HepG2 (cell line): ENCODE results near the gene AP5B1. TPM values are rescaled to one million over a fixed set of nuclear protein-coding genes. Genes with fewer than 3 reads are reported as not detected.

Experiments used
- AHR ChIP-seq: IDR thresholded peaks from 2 replicates; pipeline ENCODE4 v1.6.1; 2018; ENCODE audit warnings: missing genetic modification reagents, missing compliant biosample characterization
- ARNT2 ChIP-seq: sonication (generic); formaldehyde crosslinking; IDR thresholded peaks from 2 replicates; pipeline ENCODE4 v1.8.0; 2022; ENCODE audit warnings: mild to moderate bottlenecking, low read depth, missing genetic modification reagents, moderate library complexity
- HDAC1 ChIP-seq: sonication (generic); formaldehyde crosslinking; IDR thresholded peaks from 2 replicates; pipeline ENCODE4 v1.5.1; 2020; ENCODE audit warnings: mild to moderate bottlenecking, missing genetic modification reagents
- KDM4B ChIP-seq: sonication (generic); formaldehyde crosslinking; IDR thresholded peaks from 2 replicates; pipeline ENCODE4 v1.4.0; 2020; ENCODE audit warnings: missing genetic modification reagents
- MTA1 ChIP-seq: sonication (generic); formaldehyde crosslinking; IDR thresholded peaks from 2 replicates; pipeline ENCODE4 v1.4.0; 2020; ENCODE audit warnings: missing genetic modification reagents, mild to moderate bottlenecking, borderline replicate concordance
- MYC ChIP-seq: sonication (generic); formaldehyde crosslinking; IDR thresholded peaks from 2 replicates; pipeline ENCODE4 v1.9.0; 2021; ENCODE audit warnings: missing genetic modification reagents, borderline replicate concordance
- NKX3-1 ChIP-seq: sonication (generic); formaldehyde crosslinking; IDR thresholded peaks from 2 replicates; pipeline ENCODE4 v1.5.0; 2020; ENCODE audit warnings: missing genetic modification reagents
- POLR2A ChIP-seq, 2 experiments: IDR thresholded peaks; 2 replicates each; pipeline ENCODE4 v1.6.1; 2011; ENCODE audit warnings: low read depth in 2 of 2, low read length in 2 of 2, mild to moderate bottlenecking in 1 of 2, moderate library complexity in 1 of 2; ENCODE audit not compliant: insufficient read depth in 1 of 2
- SMC3 ChIP-seq: IDR thresholded peaks from 2 replicates; pipeline ENCODE4 v1.6.1; 2011; ENCODE audit warnings: low read length, improper control_type of control experiment
- TBP ChIP-seq: sonication (generic); formaldehyde crosslinking; IDR thresholded peaks from 2 replicates; pipeline ENCODE4 v1.5.0; 2020; ENCODE audit warnings: missing genetic modification reagents
- ZFP1 ChIP-seq: IDR thresholded peaks from 2 replicates; pipeline ENCODE4 v1.6.1; 2016
- ZNF629 ChIP-seq: sonication (generic); formaldehyde crosslinking; conservative IDR thresholded peaks from 2 replicates; pipeline ENCODE4 v1.5.0; 2020; ENCODE audit warnings: missing genetic modification reagents
- polyA plus RNA-seq, 8 experiments: library from polyadenylated mRNA; depleted of rRNA in 3 of 8; stranded (reverse) in 7 of 8; unstranded in 1 of 8; fragments of >200 nt; fragmentation: Illumina TruSeq in 4 of 8; extraction: Trizol in 4 of 8; gene quantifications; 2 replicates each; pipeline versions ENCODE4 v1.2.1 to v1.2.3, GENCODE V29; 2011 to 2016; ENCODE audit warnings: low read depth in 4 of 8, missing spikeins in 1 of 8, mixed read lengths in 1 of 8; ENCODE audit not compliant: insufficient read depth in 1 of 8
- total RNA-seq, 5 experiments: library from RNA; depleted of rRNA; stranded (reverse); fragments of >200 nt; fragmentation: Illumina TruSeq; extraction: Trizol; gene quantifications; 2 replicates each; pipeline ENCODE4 v1.2.3, GENCODE V29; 2016; ENCODE audit warnings: low read depth in 1 of 5
- TF ChIP-seq, protein P1 (sequence below): IDR thresholded peaks from 2 replicates; pipeline ENCODE4 v1.6.1; 2016; ENCODE audit warnings: mild to moderate bottlenecking
- TF ChIP-seq, protein P2 (sequence below): sonication (generic); formaldehyde crosslinking; IDR thresholded peaks from one replicate; pipeline ENCODE4 v1.5.1; 2020; ENCODE audit warnings: mild to moderate bottlenecking, missing genetic modification reagents; ENCODE audit errors: not compliant biosample characterization
- TF ChIP-seq, protein P3 (sequence below): sonication (generic); formaldehyde crosslinking; IDR thresholded peaks from 2 replicates; pipeline ENCODE4 v1.5.1; 2020; ENCODE audit warnings: missing genetic modification reagents, mild to moderate bottlenecking, borderline replicate concordance
- TF ChIP-seq, protein P4 (sequence below): sonication (generic); formaldehyde crosslinking; IDR thresholded peaks from 2 replicates; pipeline ENCODE4 v1.5.0; 2020; ENCODE audit warnings: missing genetic modification reagents

Gene AP5B1
- total and polyA plus RNA-seq, 2 of the 13 experiments (the other 11 are each of a cell fraction or from before 2014, with no cell fraction given), result 1.7 to 4.4 TPM

DNA sequence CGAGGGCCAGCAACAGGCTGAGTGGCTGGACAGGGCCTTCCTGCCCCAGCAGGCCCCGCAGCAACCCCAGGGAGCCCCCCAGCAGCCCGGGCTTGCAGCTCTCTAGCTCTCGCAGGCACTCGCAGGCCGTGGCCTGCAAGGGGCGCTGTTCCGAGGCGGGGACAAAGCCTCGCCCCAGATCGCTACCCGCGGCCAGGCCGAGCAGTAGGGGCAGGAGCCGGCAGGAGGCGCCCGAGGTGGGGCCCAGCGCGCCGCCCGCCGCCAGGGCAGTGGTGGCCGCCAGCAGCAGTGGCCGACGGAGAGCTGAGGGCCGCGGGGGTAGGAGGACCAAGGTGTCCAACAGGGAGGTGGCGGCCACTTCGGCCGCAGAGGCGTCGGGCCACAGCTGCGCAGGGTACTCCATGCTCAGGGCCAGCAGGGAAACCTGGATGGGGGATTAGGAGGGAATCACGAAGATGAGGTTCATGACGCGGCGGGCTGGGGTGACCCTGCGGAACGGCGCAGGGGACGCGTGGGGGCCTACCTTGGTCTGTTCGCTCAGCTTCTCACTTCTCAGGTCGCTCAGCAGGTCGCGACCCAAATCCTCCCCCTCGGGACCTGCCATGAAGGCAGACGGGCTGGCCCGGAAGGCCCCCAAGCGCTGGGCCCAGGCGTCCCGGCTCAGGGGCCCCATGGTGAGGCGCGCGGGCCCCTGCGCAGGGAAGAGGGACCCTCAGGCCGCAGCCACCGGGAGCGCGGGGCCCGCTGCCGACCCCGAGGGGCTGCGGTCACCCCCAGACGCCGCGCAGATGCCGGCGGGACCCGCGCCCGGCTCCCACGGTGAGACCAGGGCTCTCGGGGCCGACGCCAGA lies 632 bp downstream of the AP5B1 start (continued):
- TF ChIP-seq, protein P1, sequence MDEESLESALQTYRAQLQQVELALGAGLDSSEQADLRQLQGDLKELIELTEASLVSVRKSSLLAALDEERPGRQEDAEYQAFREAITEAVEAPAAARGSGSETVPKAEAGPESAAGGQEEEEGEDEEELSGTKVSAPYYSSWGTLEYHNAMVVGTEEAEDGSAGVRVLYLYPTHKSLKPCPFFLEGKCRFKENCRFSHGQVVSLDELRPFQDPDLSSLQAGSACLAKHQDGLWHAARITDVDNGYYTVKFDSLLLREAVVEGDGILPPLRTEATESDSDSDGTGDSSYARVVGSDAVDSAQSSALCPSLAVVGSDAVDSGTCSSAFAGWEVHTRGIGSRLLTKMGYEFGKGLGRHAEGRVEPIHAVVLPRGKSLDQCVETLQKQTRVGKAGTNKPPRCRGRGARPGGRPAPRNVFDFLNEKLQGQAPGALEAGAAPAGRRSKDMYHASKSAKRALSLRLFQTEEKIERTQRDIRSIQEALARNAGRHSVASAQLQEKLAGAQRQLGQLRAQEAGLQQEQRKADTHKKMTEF (CRISPR knock-in tag), result peak; percentile 63; the same call in 1 of the 2 replicates
- peak; percentile 38; the same call in 1 of the 2 replicates for TF ChIP-seq ARNT2 (CRISPR knock-in tag)
- TF ChIP-seq SMC3, result no peak; the same call in 1 of the 2 replicates
- peak; percentile 29; the same call in 1 of the 2 replicates for TF ChIP-seq MTA1 (CRISPR knock-in tag)
- TF ChIP-seq, protein P2, sequence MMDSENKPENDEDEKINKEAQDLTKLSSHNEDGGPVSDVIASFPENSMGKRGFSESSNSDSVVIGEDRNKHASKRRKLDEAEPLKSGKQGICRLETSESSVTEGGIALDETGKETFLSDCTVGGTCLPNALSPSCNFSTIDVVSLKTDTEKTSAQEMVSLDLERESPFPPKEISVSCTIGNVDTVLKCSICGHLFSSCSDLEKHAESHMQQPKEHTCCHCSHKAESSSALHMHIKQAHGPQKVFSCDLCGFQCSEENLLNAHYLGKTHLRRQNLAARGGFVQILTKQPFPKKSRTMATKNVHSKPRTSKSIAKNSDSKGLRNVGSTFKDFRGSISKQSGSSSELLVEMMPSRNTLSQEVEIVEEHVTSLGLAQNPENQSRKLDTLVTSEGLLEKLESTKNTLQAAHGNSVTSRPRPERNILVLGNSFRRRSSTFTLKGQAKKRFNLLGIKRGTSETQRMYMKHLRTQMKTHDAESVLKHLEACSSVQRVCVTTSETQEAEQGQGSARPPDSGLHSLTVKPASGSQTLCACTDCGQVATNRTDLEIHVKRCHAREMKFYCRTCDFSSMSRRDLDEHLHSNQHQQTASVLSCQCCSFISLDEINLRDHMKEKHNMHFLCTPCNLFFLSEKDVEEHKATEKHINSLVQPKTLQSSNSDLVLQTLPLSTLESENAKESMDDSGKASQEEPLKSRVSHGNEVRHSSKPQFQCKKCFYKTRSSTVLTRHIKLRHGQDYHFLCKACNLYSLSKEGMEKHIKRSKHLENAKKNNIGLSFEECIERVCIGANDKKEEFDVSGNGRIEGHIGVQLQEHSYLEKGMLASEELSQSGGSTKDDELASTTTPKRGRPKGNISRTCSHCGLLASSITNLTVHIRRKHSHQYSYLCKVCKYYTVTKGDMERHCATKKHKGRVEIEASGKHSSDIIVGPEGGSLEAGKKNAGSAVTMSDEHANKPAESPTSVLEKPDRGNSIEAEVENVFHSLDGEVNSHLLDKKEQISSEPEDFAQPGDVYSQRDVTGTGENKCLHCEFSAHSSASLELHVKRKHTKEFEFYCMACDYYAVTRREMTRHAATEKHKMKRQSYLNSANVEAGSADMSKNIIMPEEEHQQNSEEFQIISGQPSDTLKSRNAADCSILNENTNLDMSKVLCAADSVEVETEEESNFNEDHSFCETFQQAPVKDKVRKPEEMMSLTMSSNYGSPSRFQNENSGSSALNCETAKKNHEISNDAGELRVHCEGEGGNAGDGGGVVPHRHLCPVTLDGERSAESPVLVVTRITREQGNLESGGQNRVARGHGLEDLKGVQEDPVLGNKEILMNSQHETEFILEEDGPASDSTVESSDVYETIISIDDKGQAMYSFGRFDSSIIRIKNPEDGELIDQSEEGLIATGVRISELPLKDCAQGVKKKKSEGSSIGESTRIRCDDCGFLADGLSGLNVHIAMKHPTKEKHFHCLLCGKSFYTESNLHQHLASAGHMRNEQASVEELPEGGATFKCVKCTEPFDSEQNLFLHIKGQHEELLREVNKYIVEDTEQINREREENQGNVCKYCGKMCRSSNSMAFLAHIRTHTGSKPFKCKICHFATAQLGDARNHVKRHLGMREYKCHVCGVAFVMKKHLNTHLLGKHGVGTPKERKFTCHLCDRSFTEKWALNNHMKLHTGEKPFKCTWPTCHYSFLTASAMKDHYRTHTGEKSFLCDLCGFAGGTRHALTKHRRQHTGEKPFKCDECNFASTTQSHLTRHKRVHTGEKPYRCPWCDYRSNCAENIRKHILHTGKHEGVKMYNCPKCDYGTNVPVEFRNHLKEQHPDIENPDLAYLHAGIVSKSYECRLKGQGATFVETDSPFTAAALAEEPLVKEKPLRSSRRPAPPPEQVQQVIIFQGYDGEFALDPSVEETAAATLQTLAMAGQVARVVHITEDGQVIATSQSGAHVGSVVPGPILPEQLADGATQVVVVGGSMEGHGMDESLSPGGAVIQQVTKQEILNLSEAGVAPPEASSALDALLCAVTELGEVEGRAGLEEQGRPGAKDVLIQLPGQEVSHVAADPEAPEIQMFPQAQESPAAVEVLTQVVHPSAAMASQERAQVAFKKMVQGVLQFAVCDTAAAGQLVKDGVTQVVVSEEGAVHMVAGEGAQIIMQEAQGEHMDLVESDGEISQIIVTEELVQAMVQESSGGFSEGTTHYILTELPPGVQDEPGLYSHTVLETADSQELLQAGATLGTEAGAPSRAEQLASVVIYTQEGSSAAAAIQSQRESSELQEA, result no peak
- TF ChIP-seq NKX3-1 (CRISPR knock-in tag), result no peak
- TF ChIP-seq MYC (CRISPR knock-in tag), result peak; percentile 55; the same call in 1 of the 2 replicates
- TF ChIP-seq, protein P3, sequence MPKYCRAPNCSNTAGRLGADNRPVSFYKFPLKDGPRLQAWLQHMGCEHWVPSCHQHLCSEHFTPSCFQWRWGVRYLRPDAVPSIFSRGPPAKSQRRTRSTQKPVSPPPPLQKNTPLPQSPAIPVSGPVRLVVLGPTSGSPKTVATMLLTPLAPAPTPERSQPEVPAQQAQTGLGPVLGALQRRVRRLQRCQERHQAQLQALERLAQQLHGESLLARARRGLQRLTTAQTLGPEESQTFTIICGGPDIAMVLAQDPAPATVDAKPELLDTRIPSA, result no peak
- TF ChIP-seq KDM4B (CRISPR knock-in tag), result no peak
- peak; percentile 59; the same call in 1 of the 2 replicates for TF ChIP-seq HDAC1 (CRISPR knock-in tag)
- no peak for TF ChIP-seq ZFP1 (CRISPR knock-in tag)
- no peak for TF ChIP-seq AHR
- TF ChIP-seq, protein P4, sequence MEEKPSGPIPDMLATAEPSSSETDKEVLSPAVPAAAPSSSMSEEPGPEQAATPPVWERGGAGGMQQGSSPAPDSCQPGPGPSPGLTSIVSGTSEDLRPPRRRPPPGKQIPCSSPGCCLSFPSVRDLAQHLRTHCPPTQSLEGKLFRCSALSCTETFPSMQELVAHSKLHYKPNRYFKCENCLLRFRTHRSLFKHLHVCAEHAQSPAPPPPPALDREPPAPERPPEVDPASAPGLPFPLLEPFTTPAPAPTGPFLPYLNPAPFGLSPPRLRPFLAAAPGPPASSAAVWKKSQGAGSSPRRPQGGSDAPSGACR (CRISPR knock-in tag), result no peak
- TF ChIP-seq ZNF629 (CRISPR knock-in tag), result no peak
- no peak for TF ChIP-seq TBP (CRISPR knock-in tag)
- peak in 1 of 2 experiments; percentile 19; a peak in 1 of 4 replicates for TF ChIP-seq POLR2A (IDR thresholded peaks at IDR 0.05; ENCODE audit: insufficient read depth in 1 of 2, low read depth in 2 of 2, low read length in 2 of 2)
